Muscle of leg (tissue), 11 donors: ENCODE measurements around the gene NMD3. TPM values are rescaled to one million over a fixed set of nuclear protein-coding genes. Genes with fewer than 3 reads are reported as not detected.

Experiments used
- DNase-seq: peaks from one replicate; pipeline ENCODE4 v3.0.0; 2013
- H3K27ac ChIP-seq: one replicate; pipeline ENCODE4 v1.5.1; 2013; ENCODE audit warnings: mild to moderate bottlenecking, low read length, control low read depth
- H3K27me3 ChIP-seq: one replicate; pipeline ENCODE4 v1.6.1; 2013; ENCODE audit warnings: low read length; ENCODE audit not compliant: control insufficient read depth, insufficient read depth
- H3K36me3 ChIP-seq: one replicate; pipeline ENCODE4 v1.6.1; 2013; ENCODE audit warnings: low read length; ENCODE audit not compliant: control insufficient read depth, insufficient read depth
- H3K4me1 ChIP-seq: one replicate; pipeline ENCODE4 v1.6.1; 2013; ENCODE audit warnings: low read length; ENCODE audit not compliant: control insufficient read depth, insufficient read depth
- H3K4me3 ChIP-seq: one replicate; pipeline ENCODE4 v1.5.1; 2013; ENCODE audit warnings: low read length, control low read depth
- H3K9me3 ChIP-seq: replicated peaks from 2 replicates; pipeline ENCODE4 v1.6.1; 2013; ENCODE audit warnings: low read depth, low read length; ENCODE audit not compliant: control insufficient read depth
- WGBS: methylation state at CpG from one replicate; pipeline ENCODE4 v1.1.5; 2013; ENCODE audit warnings: missing lambda C conversion rate; ENCODE audit not compliant: insufficient coverage; 5-methylcytosine and 5-hydroxymethylcytosine counted together
- polyA plus RNA-seq, 8 donors: library from polyadenylated mRNA; unstranded; fragments of 120-200 nt; gene quantifications; one replicate each; pipeline versions ENCODE4 v1.2.1 to v1.2.3, GENCODE V29; 2013; ENCODE audit warnings: inconsistent platforms in 1 of 8, low replicate concordance in 1 of 8; ENCODE audit not compliant: insufficient read length in 8 of 8, insufficient read depth in 1 of 8
- total RNA-seq: library from RNA; stranded (reverse); fragments of 120-200 nt; gene quantifications from one replicate; pipeline ENCODE4 v1.2.4, GENCODE V29; 2013

NMD3 gene
- total and polyA plus RNA-seq, 9 donors, result 28.8 to 43.1 (median 37.2) TPM

DNA sequence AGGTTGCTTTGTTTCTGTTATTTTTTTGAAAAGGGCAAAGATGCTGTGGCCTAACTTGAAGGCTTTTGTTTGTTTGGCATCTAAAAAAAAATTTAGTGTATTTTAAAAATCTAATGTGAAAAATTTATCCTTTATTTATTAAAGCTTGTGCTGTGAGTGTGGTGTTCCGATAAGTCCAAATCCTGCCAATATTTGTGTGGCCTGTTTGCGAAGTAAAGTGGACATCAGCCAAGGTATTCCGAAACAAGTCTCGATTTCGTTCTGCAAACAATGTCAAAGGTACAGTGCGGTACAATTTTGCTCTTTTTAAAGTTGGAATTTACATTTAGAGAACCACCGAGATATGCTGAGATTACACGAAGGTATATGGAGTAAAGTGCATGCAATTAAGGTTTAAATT, 3.7 kb downstream of the NMD3 start:
- Histone ChIP-seq H3K4me1 (peaks cover 10% of the 10 kb centered on the region), H3K27me3 (no peaks in the 10 kb centered on the region), H3K27ac (no peak overlapping the region), H3K9me3 (no peaks in the 10 kb centered on the region), H3K36me3 (peaks cover 26% of the 10 kb centered on the region), H3K4me3 (no peak overlapping the region)
- 85% methylated on average over 6 of the region's 8 CpGs for WGBS
- no peak for DNase-seq

DNA sequence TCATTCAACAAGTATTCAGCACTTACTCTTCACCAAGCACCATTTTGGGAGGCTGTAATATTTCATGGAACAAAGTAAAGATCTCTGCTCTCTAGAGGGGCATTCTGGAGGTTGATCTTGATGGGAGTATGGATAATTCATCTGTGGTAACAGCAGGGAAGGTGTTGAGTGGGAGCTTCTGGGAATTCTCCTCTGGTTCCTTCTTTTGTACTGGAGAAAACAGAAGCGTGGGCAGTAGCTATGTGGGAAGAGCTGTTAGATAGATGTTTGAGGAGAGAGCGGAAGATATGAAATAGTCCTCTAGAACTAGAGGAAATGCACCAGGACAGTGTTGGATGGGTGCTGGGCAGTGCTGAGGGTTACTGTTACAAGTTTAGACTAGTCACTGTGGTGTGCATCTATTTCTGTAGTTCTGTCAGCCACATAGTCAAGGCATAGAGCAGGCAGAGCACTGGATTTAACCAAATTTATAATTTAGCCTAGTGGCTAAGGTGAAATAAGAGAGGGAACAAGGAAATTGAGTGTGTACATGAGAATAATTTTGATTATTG, 9.6 kb downstream of the NMD3 start:
- H3K36me3 ChIP-seq, result peaks cover 35% of the 10 kb centered on the region
- H3K4me1 ChIP-seq, result no peaks in the 10 kb centered on the region
- WGBS, result 80% methylated on average over 1 of the region's 2 CpGs
- no peak overlapping the region for H3K4me3 ChIP-seq
- H3K27me3 ChIP-seq, result no peaks in the 10 kb centered on the region
- H3K9me3 ChIP-seq, result no peaks in the 10 kb centered on the region
- no peak overlapping the region for H3K27ac ChIP-seq
- DNase-seq, result no peak

DNA sequence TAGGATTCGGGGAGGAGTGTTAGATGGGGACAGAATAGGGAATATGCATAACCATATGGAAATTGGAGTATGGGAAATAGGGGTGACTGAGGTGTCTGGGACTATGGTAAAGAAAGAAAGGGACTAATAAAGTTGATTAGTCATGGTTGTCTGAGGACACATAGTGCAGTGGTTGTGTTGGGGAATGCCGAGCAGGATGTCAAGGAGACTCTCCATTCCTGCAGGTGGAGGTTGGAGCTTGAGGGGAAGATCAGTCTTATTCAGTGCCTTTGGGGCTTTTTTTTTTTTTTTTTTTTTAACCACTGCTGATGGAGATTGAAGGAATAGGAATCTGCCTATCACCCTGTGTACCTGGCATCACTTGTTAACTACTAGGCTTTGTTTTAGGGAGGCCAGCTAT, 10.8 kb downstream of the NMD3 start:
- no peaks in the 10 kb centered on the region for H3K4me1 ChIP-seq
- H3K4me3 ChIP-seq, result no peak overlapping the region
- H3K9me3 ChIP-seq, result no peaks in the 10 kb centered on the region
- WGBS, result 91% methylated on average over 1 of the region's 2 CpGs
- no peaks in the 10 kb centered on the region for H3K27me3 ChIP-seq
- H3K27ac ChIP-seq, result no peak overlapping the region
- peaks cover 30% of the 10 kb centered on the region for H3K36me3 ChIP-seq
- no peak for DNase-seq

DNA sequence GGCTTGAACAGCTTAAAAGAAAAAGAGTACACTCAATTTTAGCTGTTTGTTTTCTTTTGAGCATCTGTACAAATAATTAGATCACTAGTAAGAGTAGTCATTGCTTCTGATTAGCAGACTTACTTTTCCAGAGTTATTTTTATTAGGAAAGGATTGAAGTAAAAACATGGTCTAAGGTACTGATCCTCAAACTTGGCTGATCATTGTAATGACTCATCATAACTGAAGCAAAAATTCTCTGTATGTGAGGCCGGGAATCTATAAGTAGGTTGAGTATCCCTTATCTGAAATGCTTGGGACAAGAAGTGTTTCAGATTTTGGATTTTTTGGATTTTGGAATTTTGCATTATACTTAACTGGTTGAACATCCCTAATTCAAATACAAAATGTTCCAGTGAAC, 12.4 kb downstream of the NMD3 start:
- Histone ChIP-seq H3K36me3 (peaks cover 35% of the 10 kb centered on the region), H3K27ac (no peak overlapping the region), H3K4me3 (no peak overlapping the region), H3K4me1 (no peaks in the 10 kb centered on the region), H3K9me3 (no peaks in the 10 kb centered on the region), H3K27me3 (no peaks in the 10 kb centered on the region)
- no peak for DNase-seq
- WGBS, result no CpG with 5 or more reads among the region's 1 CpG

DNA sequence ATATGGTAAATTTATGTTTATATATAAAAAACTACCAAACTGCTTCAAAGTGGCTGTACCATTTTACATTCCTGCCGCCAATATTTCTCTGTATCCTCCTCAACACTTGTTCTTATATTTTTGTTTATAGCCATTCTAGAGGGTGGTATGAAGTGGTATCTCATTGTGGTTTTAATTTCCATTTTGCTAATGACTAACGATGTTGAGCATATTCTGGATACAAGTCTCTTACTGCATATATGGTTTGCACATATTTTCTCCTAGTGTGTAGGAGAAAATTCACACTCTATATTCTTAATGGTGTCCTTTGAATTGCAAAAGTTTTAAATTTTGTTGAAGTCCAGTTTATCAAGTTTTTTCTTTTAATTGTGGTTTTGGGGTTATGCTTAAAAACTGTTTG, 15.1 kb downstream of the NMD3 start:
- no peaks in the 10 kb centered on the region for H3K9me3 ChIP-seq
- H3K27me3 ChIP-seq, result no peaks in the 10 kb centered on the region
- no peak overlapping the region for H3K27ac ChIP-seq
- WGBS, result no CpG with 5 or more reads among the region's 2 CpGs
- DNase-seq, result no peak
- H3K36me3 ChIP-seq, result peaks cover 18% of the 10 kb centered on the region
- no peaks in the 10 kb centered on the region for H3K4me1 ChIP-seq
- no peak overlapping the region for H3K4me3 ChIP-seq

DNA sequence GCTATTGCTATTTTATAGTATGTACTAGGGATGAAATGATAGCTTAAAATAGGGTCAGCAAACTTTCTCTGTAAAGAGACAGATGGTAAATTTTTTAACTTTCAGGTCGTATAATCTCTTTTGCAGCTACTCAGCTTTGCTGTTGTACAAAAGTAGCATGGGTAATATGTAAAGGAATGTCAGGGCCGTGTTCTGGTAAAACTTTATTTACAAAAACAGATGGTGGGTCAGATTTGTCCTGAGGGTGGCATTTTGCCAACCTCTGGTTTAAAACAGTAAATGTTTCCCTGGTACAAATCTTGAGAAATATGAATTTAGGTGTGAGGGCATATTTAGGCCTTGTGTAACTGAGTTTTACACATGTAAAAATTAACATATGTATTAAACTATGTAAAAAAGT, 18.6 kb downstream of the NMD3 start:
- Histone ChIP-seq H3K4me1 (no peaks in the 10 kb centered on the region), H3K4me3 (no peak overlapping the region), H3K9me3 (no peaks in the 10 kb centered on the region), H3K27ac (no peak overlapping the region), H3K36me3 (peaks cover 15% of the 10 kb centered on the region), H3K27me3 (no peaks in the 10 kb centered on the region)
- 33% methylated on average over 1 of the region's 2 CpGs for WGBS
- DNase-seq, result no peak

DNA sequence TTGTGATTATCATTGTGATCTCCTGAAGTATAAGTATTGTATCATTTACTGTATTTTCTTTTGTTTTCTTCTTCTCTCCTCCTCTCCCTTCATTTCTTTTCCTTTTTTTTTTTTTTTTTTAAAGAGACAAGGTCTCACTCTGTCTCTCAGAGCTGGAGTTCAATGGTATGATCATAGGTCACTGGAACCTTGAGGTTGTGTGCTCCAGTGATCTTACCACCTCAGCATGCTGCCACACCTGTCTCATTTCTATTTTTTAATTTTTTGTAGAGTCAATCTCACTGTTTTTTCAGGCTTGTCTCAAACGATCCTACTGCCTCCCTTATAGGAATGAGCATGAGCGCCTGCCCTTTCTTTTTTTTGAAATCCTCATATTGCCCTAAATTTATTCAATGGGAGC, 23.4 kb downstream of the NMD3 start:
- no peak for DNase-seq
- no peak overlapping the region for H3K4me3 ChIP-seq
- WGBS, result 100% methylated on average over 1 of the region's 2 CpGs
- peaks cover 17% of the 10 kb centered on the region for H3K36me3 ChIP-seq
- no peak overlapping the region for H3K27ac ChIP-seq
- H3K4me1 ChIP-seq, result no peaks in the 10 kb centered on the region
- no peaks in the 10 kb centered on the region for H3K27me3 ChIP-seq
- H3K9me3 ChIP-seq, result no peaks in the 10 kb centered on the region

DNA sequence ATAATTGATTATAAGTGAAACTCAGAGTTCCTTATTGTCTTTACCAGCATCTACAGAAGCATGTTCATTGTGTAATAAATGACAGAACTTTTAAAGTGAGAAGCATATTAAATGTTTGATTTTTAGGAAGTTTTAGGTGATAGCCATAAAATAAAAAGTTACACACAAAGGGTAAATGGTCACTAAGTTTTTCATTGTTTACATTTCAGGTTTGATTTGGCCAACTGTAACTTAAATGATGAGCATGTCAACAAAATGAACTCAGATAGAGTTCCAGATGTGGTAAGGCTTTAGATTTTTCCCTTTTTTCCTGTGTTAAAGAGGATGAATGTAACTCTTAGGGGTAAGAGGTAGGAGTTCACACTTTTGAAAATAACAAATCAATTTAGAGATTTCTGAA, 25.9 kb downstream of the NMD3 start:
- Histone ChIP-seq H3K4me3 (no peak overlapping the region), H3K9me3 (no peaks in the 10 kb centered on the region), H3K27ac (no peak overlapping the region), H3K36me3 (peaks cover 19% of the 10 kb centered on the region), H3K4me1 (no peaks in the 10 kb centered on the region), H3K27me3 (no peaks in the 10 kb centered on the region)
- no peak for DNase-seq

DNA sequence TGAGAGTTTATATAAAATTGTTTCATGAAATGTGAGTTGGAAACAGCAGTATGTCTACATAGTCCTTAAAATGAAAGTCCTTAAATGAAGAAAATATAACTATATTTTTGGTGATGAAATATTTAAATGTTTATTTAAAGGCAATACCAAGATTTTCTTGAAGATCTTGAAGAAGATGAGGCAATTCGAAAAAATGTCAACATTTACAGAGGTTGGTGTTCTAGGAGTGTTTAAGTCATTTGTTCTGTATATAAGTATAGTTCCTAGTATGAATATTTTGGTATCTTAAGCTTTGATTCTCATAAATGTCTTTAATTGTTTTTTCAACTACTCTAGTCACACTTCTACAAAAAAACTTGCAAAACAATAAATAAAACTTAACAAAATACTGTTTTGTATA, 29.0 kb downstream of the NMD3 start:
- no peaks in the 10 kb centered on the region for H3K27me3 ChIP-seq
- H3K27ac ChIP-seq, result no peak overlapping the region
- H3K4me1 ChIP-seq, result no peaks in the 10 kb centered on the region
- WGBS, result no CpG with 5 or more reads among the region's 1 CpG
- H3K9me3 ChIP-seq, result no peaks in the 10 kb centered on the region
- H3K4me3 ChIP-seq, result no peak overlapping the region
- DNase-seq, result no peak
- H3K36me3 ChIP-seq, result peaks cover 25% of the 10 kb centered on the region

DNA sequence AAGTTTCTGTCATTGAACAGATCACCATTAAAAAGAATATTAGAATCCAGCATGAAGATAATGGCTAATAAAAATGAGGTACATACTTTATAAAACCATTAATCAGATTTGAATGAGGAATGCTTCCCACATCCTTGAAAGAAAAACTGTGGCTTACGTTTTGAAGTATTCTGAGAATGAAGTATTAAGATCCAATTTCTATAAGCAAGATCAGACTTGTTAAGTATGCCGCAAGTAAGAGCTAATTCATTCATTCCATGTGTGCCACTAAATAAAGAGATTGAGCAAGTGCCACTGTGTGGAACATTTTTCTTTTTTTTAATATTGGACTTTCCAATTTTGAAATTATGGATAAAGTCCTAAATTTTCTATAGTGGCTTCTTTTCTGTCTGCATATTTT, 30.6 kb downstream of the NMD3 start:
- Histone ChIP-seq H3K27me3 (no peaks in the 10 kb centered on the region), H3K4me1 (no peaks in the 10 kb centered on the region), H3K9me3 (no peaks in the 10 kb centered on the region), H3K4me3 (no peak overlapping the region), H3K36me3 (peaks cover 25% of the 10 kb centered on the region), H3K27ac (no peak overlapping the region)
- DNase-seq, result no peak
- WGBS, result no CpG with 5 or more reads among the region's 2 CpGs

DNA sequence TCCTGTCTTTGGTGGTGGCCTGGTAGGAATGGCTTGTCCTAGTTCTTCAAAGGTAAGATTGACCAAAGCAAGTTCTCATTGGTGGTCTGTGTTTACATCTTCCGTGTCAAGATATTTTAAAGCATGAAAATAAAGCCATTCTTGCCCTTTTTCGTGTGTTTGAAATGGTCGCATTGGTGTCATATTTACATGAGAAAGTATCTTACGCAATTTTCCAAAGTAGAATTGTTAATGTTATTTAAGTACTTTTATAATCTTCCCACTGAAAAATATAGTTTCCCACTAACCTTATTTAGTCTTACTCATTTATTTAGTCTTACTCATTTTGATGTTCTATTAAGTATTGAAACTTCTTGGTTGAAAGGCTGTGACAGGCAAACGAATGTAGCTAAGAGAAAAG, 31.0 kb downstream of the NMD3 start:
- H3K9me3 ChIP-seq, result no peaks in the 10 kb centered on the region
- no CpG with 5 or more reads among the region's 5 CpGs for WGBS
- no peaks in the 10 kb centered on the region for H3K4me1 ChIP-seq
- no peak overlapping the region for H3K27ac ChIP-seq
- no peak for DNase-seq
- no peaks in the 10 kb centered on the region for H3K27me3 ChIP-seq
- peaks cover 25% of the 10 kb centered on the region for H3K36me3 ChIP-seq
- H3K4me3 ChIP-seq, result no peak overlapping the region
